IPS-11a (cell line): Measurements from ENCODE around the gene RAD9B.
"Not testable (repeated sequence)": the region's sequence is repeated elsewhere in the genome, so short reads cannot be mapped to it uniquely, and the experiment has no call there.

Experiments
- H3K4me3 ChIP-seq: one replicate; pipeline ENCODE4 v1.5.1; 2013; ENCODE audit warnings: low read depth, low read length, control low read depth

The RAD9B gene

GRCh38 chr12:110520876-110521712, 19.0 kb downstream of the RAD9B start:
- H3K4me3 ChIP-seq: not testable (repeated sequence)

- H3K4me3 ChIP-seq: no peak overlapping the region
Observed at GRCh38 chr12:110528277-110528839, 26.2 kb downstream of the RAD9B start.

GRCh38 chr12:110530511-110530910, 28.4 kb downstream of the RAD9B start:
- no peak overlapping the region for H3K4me3 ChIP-seq

GRCh38 chr12:110531741-110532333, 29.7 kb downstream of the RAD9B start:
- H3K4me3 ChIP-seq: no peak overlapping the region

GRCh38 chr12:110532644-110533043, 30.5 kb downstream of the RAD9B start:
- H3K4me3 ChIP-seq: no peak overlapping the region

GRCh38 chr12:110533607-110534006, 31.5 kb downstream of the RAD9B start:
- H3K4me3 ChIP-seq: no peak overlapping the region

- H3K4me3 ChIP-seq: no peak overlapping the region
Observed at GRCh38 chr12:110534811-110535210, 32.7 kb downstream of the RAD9B start.

GRCh38 chr12:110536834-110537604, 34.9 kb downstream of the RAD9B start:
- H3K4me3 ChIP-seq: no peak overlapping the region

- no peak overlapping the region for H3K4me3 ChIP-seq
Observed at GRCh38 chr12:110537605-110538409, 35.7 kb downstream of the RAD9B start.

- H3K4me3 ChIP-seq: no peak overlapping the region
Observed at GRCh38 chr12:110538869-110539622, 36.9 kb downstream of the RAD9B start.

- no peak overlapping the region for H3K4me3 ChIP-seq
Observed at GRCh38 chr12:110540048-110540447, 37.9 kb downstream of the RAD9B start.

GRCh38 chr12:110543252-110543959, 41.3 kb downstream of the RAD9B start:
- H3K4me3 ChIP-seq: no peak overlapping the region

GRCh38 chr12:110543965-110544364, 41.8 kb downstream of the RAD9B start:
- no peak overlapping the region for H3K4me3 ChIP-seq

GRCh38 chr12:110545259-110545658, 43.1 kb downstream of the RAD9B start:
- not testable (repeated sequence) for H3K4me3 ChIP-seq

GRCh38 chr12:110545812-110546211, 43.7 kb downstream of the RAD9B start:
- H3K4me3 ChIP-seq: no peak overlapping the region

GRCh38 chr12:110546339-110546738, 44.2 kb downstream of the RAD9B start:
- H3K4me3 ChIP-seq: no peak overlapping the region

- no peak overlapping the region for H3K4me3 ChIP-seq
Observed at GRCh38 chr12:110547090-110547489, 45.0 kb downstream of the RAD9B start.

- H3K4me3 ChIP-seq: no peak overlapping the region
Observed at GRCh38 chr12:110548678-110549077, 46.5 kb downstream of the RAD9B start.

GRCh38 chr12:110549716-110550115, 47.6 kb downstream of the RAD9B start:
- H3K4me3 ChIP-seq: no peak overlapping the region
